ENCODE results near the gene LHFPL3.

The LHFPL3 gene

GRCh38 chr7:104382616-104383015 lies 54.2 kb downstream of the LHFPL3 start:
- Histone ChIP-seq H3K14ac (ENCODE audit: low read length in 2 of 2) (no peak overlapping the region), H2AFZ (ENCODE audit: low read depth, low read length) (no peak overlapping the region), H3K4me2 (ENCODE audit: low read length, poor library complexity, severe bottlenecking) (no peak overlapping the region), H2BK12ac (ENCODE audit: low read length in 2 of 2) (no peak overlapping the region), H2BK5ac (ENCODE audit: low read depth, low read length, poor library complexity, severe bottlenecking) (no peak overlapping the region), H3K9me3 (ENCODE audit: control insufficient read depth, low read length) (peaks cover 24% of the 10 kb centered on the region), H3K27me3 (ENCODE audit: control insufficient read depth in 1 of 2, insufficient read depth in 1 of 2, low read length in 2 of 2) (no peaks in the 10 kb centered on the region), H3K79me1 (replicated peaks; ENCODE audit: low read length, poor library complexity, severe bottlenecking) (no peaks in the 10 kb centered on the region), H3K9ac (ENCODE audit: low read length) (no peak overlapping the region), H2BK120ac (ENCODE audit: low read depth, low read length) (no peak overlapping the region), H3K27ac (ENCODE audit: low read length, poor library complexity, severe bottlenecking) (no peak overlapping the region), H3K18ac (ENCODE audit: low read depth in 1 of 2, low read length in 2 of 2) (no peak overlapping the region), H2AK5ac (ENCODE audit: low read length, severe bottlenecking) (no peak overlapping the region), H3K4ac (ENCODE audit: low read depth in 1 of 2, low read length in 2 of 2) (no peak overlapping the region), H3K4me3 (ENCODE audit: insufficient read depth in 1 of 2, low read depth in 1 of 2, low read length in 2 of 2) (no peak overlapping the region), H3K36me3 (ENCODE audit: control insufficient read depth in 1 of 2, insufficient read depth in 2 of 2, low read depth in 1 of 2, low read length in 2 of 2) (no peaks in the 10 kb centered on the region), H4K8ac (ENCODE audit: low read length) (no peak overlapping the region), H3K4me1 (ENCODE audit: control insufficient read depth, insufficient read depth, low read depth, low read length) (no peaks in the 10 kb centered on the region), H4K91ac (ENCODE audit: low read length) (no peak overlapping the region), H3K23ac (ENCODE audit: low read length in 2 of 2) (no peak overlapping the region), H2BK15ac (ENCODE audit: low read depth, poor library complexity, severe bottlenecking) (no peak overlapping the region)
- DNase-seq: no peak
- 89% methylated on average over 2 of the region's 4 CpGs for WGBS

- Histone ChIP-seq H2AK5ac (ENCODE audit: low read length, severe bottlenecking) (no peak overlapping the region), H2BK120ac (ENCODE audit: low read depth, low read length) (no peak overlapping the region), H4K91ac (ENCODE audit: low read length) (no peak overlapping the region), H2BK5ac (ENCODE audit: low read depth, low read length, poor library complexity, severe bottlenecking) (no peak overlapping the region), H2AFZ (ENCODE audit: low read depth, low read length) (no peak overlapping the region), H2BK12ac (ENCODE audit: low read length in 2 of 2) (no peak overlapping the region), H3K9me3 (ENCODE audit: control insufficient read depth, low read length) (peaks cover 39% of the 10 kb centered on the region), H3K23ac (ENCODE audit: low read length in 2 of 2) (no peak overlapping the region), H3K79me1 (replicated peaks; ENCODE audit: low read length, poor library complexity, severe bottlenecking) (no peaks in the 10 kb centered on the region), H3K27me3 (ENCODE audit: control insufficient read depth in 1 of 2, insufficient read depth in 1 of 2, low read length in 2 of 2) (no peaks in the 10 kb centered on the region), H3K27ac (ENCODE audit: low read length, poor library complexity, severe bottlenecking) (no peak overlapping the region), H3K36me3 (ENCODE audit: control insufficient read depth in 1 of 2, insufficient read depth in 2 of 2, low read depth in 1 of 2, low read length in 2 of 2) (no peaks in the 10 kb centered on the region), H3K4ac (ENCODE audit: low read depth in 1 of 2, low read length in 2 of 2) (no peak overlapping the region), H3K4me2 (ENCODE audit: low read length, poor library complexity, severe bottlenecking) (no peak overlapping the region), H4K8ac (ENCODE audit: low read length) (no peak overlapping the region), H3K4me1 (ENCODE audit: control insufficient read depth, insufficient read depth, low read depth, low read length) (no peaks in the 10 kb centered on the region), H3K18ac (ENCODE audit: low read depth in 1 of 2, low read length in 2 of 2) (no peak overlapping the region), H3K14ac (ENCODE audit: low read length in 2 of 2) (no peak overlapping the region), H3K9ac (ENCODE audit: low read length) (no peak overlapping the region), H2BK15ac (ENCODE audit: low read depth, poor library complexity, severe bottlenecking) (no peak overlapping the region), H3K4me3 (ENCODE audit: insufficient read depth in 1 of 2, low read depth in 1 of 2, low read length in 2 of 2) (no peak overlapping the region)
- no peak for DNase-seq
Measured at GRCh38 chr7:104386943-104387342, 58.5 kb downstream of the LHFPL3 start.

- Histone ChIP-seq H2BK12ac (ENCODE audit: low read length in 2 of 2) (no peak overlapping the region), H2AK5ac (ENCODE audit: low read length, severe bottlenecking) (no peak overlapping the region), H3K4me1 (ENCODE audit: control insufficient read depth, insufficient read depth, low read depth, low read length) (no peaks in the 10 kb centered on the region), H2AFZ (ENCODE audit: low read depth, low read length) (no peak overlapping the region), H2BK120ac (ENCODE audit: low read depth, low read length) (no peak overlapping the region), H3K36me3 (ENCODE audit: control insufficient read depth in 1 of 2, insufficient read depth in 2 of 2, low read depth in 1 of 2, low read length in 2 of 2) (no peaks in the 10 kb centered on the region), H2BK15ac (ENCODE audit: low read depth, poor library complexity, severe bottlenecking) (no peak overlapping the region), H4K8ac (ENCODE audit: low read length) (no peak overlapping the region), H2BK5ac (ENCODE audit: low read depth, low read length, poor library complexity, severe bottlenecking) (no peak overlapping the region), H3K9ac (ENCODE audit: low read length) (no peak overlapping the region), H3K4me2 (ENCODE audit: low read length, poor library complexity, severe bottlenecking) (no peak overlapping the region), H3K27me3 (ENCODE audit: control insufficient read depth in 1 of 2, insufficient read depth in 1 of 2, low read length in 2 of 2) (no peaks in the 10 kb centered on the region), H3K4me3 (ENCODE audit: insufficient read depth in 1 of 2, low read depth in 1 of 2, low read length in 2 of 2) (no peak overlapping the region), H3K27ac (ENCODE audit: low read length, poor library complexity, severe bottlenecking) (no peak overlapping the region), H4K91ac (ENCODE audit: low read length) (no peak overlapping the region), H3K79me1 (replicated peaks; ENCODE audit: low read length, poor library complexity, severe bottlenecking) (no peaks in the 10 kb centered on the region), H3K18ac (ENCODE audit: low read depth in 1 of 2, low read length in 2 of 2) (no peak overlapping the region), H3K4ac (ENCODE audit: low read depth in 1 of 2, low read length in 2 of 2) (no peak overlapping the region), H3K9me3 (ENCODE audit: control insufficient read depth, low read length) (peaks cover 39% of the 10 kb centered on the region), H3K23ac (ENCODE audit: low read length in 2 of 2) (no peak overlapping the region), H3K14ac (ENCODE audit: low read length in 2 of 2) (no peak overlapping the region)
- WGBS: 65% methylated on average over 3 of the region's 3 CpGs
- no peak for DNase-seq
Measured at GRCh38 chr7:104388222-104388621, 59.8 kb downstream of the LHFPL3 start.

DNA sequence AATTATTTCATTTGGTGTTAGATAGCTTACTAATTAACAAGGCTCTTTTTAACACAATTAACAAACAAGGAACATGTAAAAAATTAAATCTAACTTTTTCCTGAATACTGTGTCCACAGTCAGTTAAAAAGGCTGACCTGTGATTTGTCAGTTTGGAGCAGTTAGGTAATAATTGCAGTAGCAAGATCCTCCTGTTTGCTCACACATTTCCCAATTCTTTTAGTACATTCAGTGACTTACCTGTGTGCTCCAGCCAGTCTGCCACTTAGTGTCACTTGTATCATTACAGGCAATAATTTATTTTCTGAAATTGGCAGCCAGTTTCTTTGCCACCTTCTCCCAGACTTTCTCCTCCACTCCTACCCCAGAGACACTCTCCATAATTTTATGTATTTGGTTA lies 66.8 kb downstream of the LHFPL3 start:
- H3K4ac ChIP-seq (ENCODE audit: low read depth in 1 of 2, low read length in 2 of 2): no peak overlapping the region
- no peak overlapping the region for H3K4me3 ChIP-seq (ENCODE audit: insufficient read depth in 1 of 2, low read depth in 1 of 2, low read length in 2 of 2)
- no peak for DNase-seq
- no peaks in the 10 kb centered on the region for H3K79me1 ChIP-seq (replicated peaks; ENCODE audit: low read length, poor library complexity, severe bottlenecking)
- no peak overlapping the region for H2BK5ac ChIP-seq (ENCODE audit: low read depth, low read length, poor library complexity, severe bottlenecking)
- no peak overlapping the region for H3K18ac ChIP-seq (ENCODE audit: low read depth in 1 of 2, low read length in 2 of 2)
- H3K14ac ChIP-seq (ENCODE audit: low read length in 2 of 2): no peak overlapping the region
- peaks cover 3% of the 10 kb centered on the region for H3K9me3 ChIP-seq (ENCODE audit: control insufficient read depth, low read length)
- H4K91ac ChIP-seq (ENCODE audit: low read length): no peak overlapping the region
- no peak overlapping the region for H3K27ac ChIP-seq (ENCODE audit: low read length, poor library complexity, severe bottlenecking)
- H3K27me3 ChIP-seq (ENCODE audit: control insufficient read depth in 1 of 2, insufficient read depth in 1 of 2, low read length in 2 of 2): no peaks in the 10 kb centered on the region
- no peak overlapping the region for H3K23ac ChIP-seq (ENCODE audit: low read length in 2 of 2)
- H2BK12ac ChIP-seq (ENCODE audit: low read length in 2 of 2): no peak overlapping the region
- no peaks in the 10 kb centered on the region for H3K36me3 ChIP-seq (ENCODE audit: control insufficient read depth in 1 of 2, insufficient read depth in 2 of 2, low read depth in 1 of 2, low read length in 2 of 2)
- no peak overlapping the region for H2BK120ac ChIP-seq (ENCODE audit: low read depth, low read length)
- no peak overlapping the region for H2AFZ ChIP-seq (ENCODE audit: low read depth, low read length)
- no peaks in the 10 kb centered on the region for H3K4me1 ChIP-seq (ENCODE audit: control insufficient read depth, insufficient read depth, low read depth, low read length)
- H2BK15ac ChIP-seq (ENCODE audit: low read depth, poor library complexity, severe bottlenecking): no peak overlapping the region
- no peak overlapping the region for H3K9ac ChIP-seq (ENCODE audit: low read length)
- no peak overlapping the region for H2AK5ac ChIP-seq (ENCODE audit: low read length, severe bottlenecking)
- no peak overlapping the region for H3K4me2 ChIP-seq (ENCODE audit: low read length, poor library complexity, severe bottlenecking)
- no peak overlapping the region for H4K8ac ChIP-seq (ENCODE audit: low read length)
